Measurements from ENCODE around the gene BMPR2.

The BMPR2 gene

GRCh38 chr2:202521470-202521869 lies 145.3 kb downstream of the BMPR2 start:
- no peak for TF ChIP-seq GATA2 (IDR thresholded peaks at IDR 0.05; ENCODE audit: low read depth, low read length)
- TF ChIP-seq GATA3 (IDR thresholded peaks at IDR 0.05; ENCODE audit: low read depth, low read length) = no peak

- no peak for TF ChIP-seq GATA2 (IDR thresholded peaks at IDR 0.05; ENCODE audit: low read depth, low read length)
- TF ChIP-seq GATA3 (IDR thresholded peaks at IDR 0.05; ENCODE audit: low read depth, low read length) = no peak
These were observed 153.3 kb downstream of the BMPR2 start for GRCh38 chr2:202529389-202529788.

GRCh38 chr2:202530038-202530437 lies 153.9 kb downstream of the BMPR2 start:
- no peak for TF ChIP-seq GATA3 (IDR thresholded peaks at IDR 0.05; ENCODE audit: low read depth, low read length)
- no peak for TF ChIP-seq GATA2 (IDR thresholded peaks at IDR 0.05; ENCODE audit: low read depth, low read length)

GRCh38 chr2:202541137-202541536 lies 165.0 kb downstream of the BMPR2 start:
- TF ChIP-seq GATA3 (IDR thresholded peaks at IDR 0.05; ENCODE audit: low read depth, low read length) (no peak), GATA2 (IDR thresholded peaks at IDR 0.05; ENCODE audit: low read depth, low read length) (no peak)

GRCh38 chr2:202542142-202542541 lies 166.0 kb downstream of the BMPR2 start:
- TF ChIP-seq GATA2 (IDR thresholded peaks at IDR 0.05; ENCODE audit: low read depth, low read length) (no peak), GATA3 (IDR thresholded peaks at IDR 0.05; ENCODE audit: low read depth, low read length) (no peak)

- TF ChIP-seq GATA2 (IDR thresholded peaks at IDR 0.05; ENCODE audit: low read depth, low read length) = no peak
- TF ChIP-seq GATA3 (IDR thresholded peaks at IDR 0.05; ENCODE audit: low read depth, low read length) = no peak
These were observed 169.4 kb downstream of the BMPR2 start for GRCh38 chr2:202545523-202545922.

- TF ChIP-seq GATA2 (IDR thresholded peaks at IDR 0.05; ENCODE audit: low read depth, low read length) (no peak), GATA3 (IDR thresholded peaks at IDR 0.05; ENCODE audit: low read depth, low read length) (no peak)
These were observed 169.8 kb downstream of the BMPR2 start for GRCh38 chr2:202545931-202546330.

- no peak for TF ChIP-seq GATA2 (IDR thresholded peaks at IDR 0.05; ENCODE audit: low read depth, low read length)
- no peak for TF ChIP-seq GATA3 (IDR thresholded peaks at IDR 0.05; ENCODE audit: low read depth, low read length)
These were observed 172.1 kb downstream of the BMPR2 start for GRCh38 chr2:202548240-202548639.

- no peak for TF ChIP-seq GATA3 (IDR thresholded peaks at IDR 0.05; ENCODE audit: low read depth, low read length)
- no peak for TF ChIP-seq GATA2 (IDR thresholded peaks at IDR 0.05; ENCODE audit: low read depth, low read length)
These were observed 179.2 kb downstream of the BMPR2 start for GRCh38 chr2:202555356-202555755.

GRCh38 chr2:202560200-202560599 lies 184.1 kb downstream of the BMPR2 start:
- TF ChIP-seq GATA2 (IDR thresholded peaks at IDR 0.05; ENCODE audit: low read depth, low read length) (no peak), GATA3 (IDR thresholded peaks at IDR 0.05; ENCODE audit: low read depth, low read length) (no peak)

- no peak for TF ChIP-seq GATA3 (IDR thresholded peaks at IDR 0.05; ENCODE audit: low read depth, low read length)
- TF ChIP-seq GATA2 (IDR thresholded peaks at IDR 0.05; ENCODE audit: low read depth, low read length) = no peak
These were observed 188.1 kb downstream of the BMPR2 start for GRCh38 chr2:202564226-202564625.

- TF ChIP-seq GATA3 (IDR thresholded peaks at IDR 0.05; ENCODE audit: low read depth, low read length) (no peak), GATA2 (IDR thresholded peaks at IDR 0.05; ENCODE audit: low read depth, low read length) (no peak)
These were observed 190.2 kb downstream of the BMPR2 start for GRCh38 chr2:202566286-202566685.

GRCh38 chr2:202574541-202574940 lies 198.4 kb downstream of the BMPR2 start:
- TF ChIP-seq GATA3 (IDR thresholded peaks at IDR 0.05; ENCODE audit: low read depth, low read length) = no peak
- no peak for TF ChIP-seq GATA2 (IDR thresholded peaks at IDR 0.05; ENCODE audit: low read depth, low read length)

GRCh38 chr2:202577250-202578183 lies 201.4 kb downstream of the BMPR2 start:
- TF ChIP-seq GATA2 (IDR thresholded peaks at IDR 0.05; ENCODE audit: low read depth, low read length) (no peak), GATA3 (IDR thresholded peaks at IDR 0.05; ENCODE audit: low read depth, low read length) (no peak)

- TF ChIP-seq GATA3 (IDR thresholded peaks at IDR 0.05; ENCODE audit: low read depth, low read length) (no peak), GATA2 (IDR thresholded peaks at IDR 0.05; ENCODE audit: low read depth, low read length) (no peak)
These were observed 207.6 kb downstream of the BMPR2 start for GRCh38 chr2:202583709-202584219.
